NCI-H2171 treated with DMSO at 0.1 percent for 48 hours (cell line): ENCODE data around the gene INPP5E.
A peak's percentile ranks its signal among the peaks of the same experiment; 100 is the strongest.

Experiments used
- DNase-seq: peaks from one replicate; lab custom pipeline; 2025; lab: John Stamatoyannopoulos, UW

Gene INPP5E

GRCh38 chr9:136403538-136403914, 36.1 kb downstream of the INPP5E start:
- DNase-seq: no peak

- DNase-seq: no peak
These were observed 37.6 kb downstream of the INPP5E start for GRCh38 chr9:136402067-136402466.

- DNase-seq: no peak
These were observed 38.3 kb downstream of the INPP5E start for GRCh38 chr9:136401173-136401922.

- peak; percentile 92 for DNase-seq
These were observed 39.4 kb downstream of the INPP5E start, which contains the start of gene SNAPC4 for GRCh38 chr9:136400038-136400834. Gene SNAPC4 (minus strand): TSS chr9:136400170. CDS start chr9:136398428, 1,742 bp downstream.

- no peak for DNase-seq
These were observed 40.2 kb downstream of the INPP5E start for GRCh38 chr9:136399176-136400037.

GRCh38 chr9:136398286-136398685, 41.4 kb downstream of the INPP5E start:
- no peak for DNase-seq

- DNase-seq: no peak
These were observed 42.0 kb downstream of the INPP5E start for GRCh38 chr9:136397643-136398042.

GRCh38 chr9:136396219-136396515, 43.5 kb downstream of the INPP5E start:
- no peak for DNase-seq

- DNase-seq: no peak
These were observed 44.1 kb downstream of the INPP5E start for GRCh38 chr9:136395345-136396218.

GRCh38 chr9:136395020-136395340, 44.7 kb downstream of the INPP5E start:
- DNase-seq: no peak

- no peak for DNase-seq
These were observed 45.2 kb downstream of the INPP5E start for GRCh38 chr9:136394312-136395019.

GRCh38 chr9:136393531-136393930, 46.1 kb downstream of the INPP5E start:
- no peak for DNase-seq

- no peak for DNase-seq
These were observed 46.9 kb downstream of the INPP5E start for GRCh38 chr9:136392538-136393449.

GRCh38 chr9:136391737-136392537, 47.7 kb downstream of the INPP5E start:
- no peak for DNase-seq

- no peak for DNase-seq
These were observed 50.2 kb downstream of the INPP5E start for GRCh38 chr9:136389396-136389795.

- DNase-seq: no peak
These were observed 52.4 kb downstream of the INPP5E start for GRCh38 chr9:136387217-136387616.

- DNase-seq: peak; percentile 98
These were observed 53.6 kb downstream of the INPP5E start for GRCh38 chr9:136386018-136386417.

GRCh38 chr9:136385015-136385414, 54.6 kb downstream of the INPP5E start:
- DNase-seq: no peak

GRCh38 chr9:136383436-136383835, 56.2 kb downstream of the INPP5E start:
- DNase-seq: no peak
